HG02884 (cell line): ENCODE data around the gene STK33.

Source experiments
- ATAC-seq: cut with Tn5 transposase; IDR thresholded peaks from one replicate; pipeline ENCODE4 v1.9.1; 2021; ENCODE audit warnings: mild to moderate bottlenecking, moderate library complexity; ENCODE audit not compliant: unreplicated experiment

Gene STK33

DNA sequence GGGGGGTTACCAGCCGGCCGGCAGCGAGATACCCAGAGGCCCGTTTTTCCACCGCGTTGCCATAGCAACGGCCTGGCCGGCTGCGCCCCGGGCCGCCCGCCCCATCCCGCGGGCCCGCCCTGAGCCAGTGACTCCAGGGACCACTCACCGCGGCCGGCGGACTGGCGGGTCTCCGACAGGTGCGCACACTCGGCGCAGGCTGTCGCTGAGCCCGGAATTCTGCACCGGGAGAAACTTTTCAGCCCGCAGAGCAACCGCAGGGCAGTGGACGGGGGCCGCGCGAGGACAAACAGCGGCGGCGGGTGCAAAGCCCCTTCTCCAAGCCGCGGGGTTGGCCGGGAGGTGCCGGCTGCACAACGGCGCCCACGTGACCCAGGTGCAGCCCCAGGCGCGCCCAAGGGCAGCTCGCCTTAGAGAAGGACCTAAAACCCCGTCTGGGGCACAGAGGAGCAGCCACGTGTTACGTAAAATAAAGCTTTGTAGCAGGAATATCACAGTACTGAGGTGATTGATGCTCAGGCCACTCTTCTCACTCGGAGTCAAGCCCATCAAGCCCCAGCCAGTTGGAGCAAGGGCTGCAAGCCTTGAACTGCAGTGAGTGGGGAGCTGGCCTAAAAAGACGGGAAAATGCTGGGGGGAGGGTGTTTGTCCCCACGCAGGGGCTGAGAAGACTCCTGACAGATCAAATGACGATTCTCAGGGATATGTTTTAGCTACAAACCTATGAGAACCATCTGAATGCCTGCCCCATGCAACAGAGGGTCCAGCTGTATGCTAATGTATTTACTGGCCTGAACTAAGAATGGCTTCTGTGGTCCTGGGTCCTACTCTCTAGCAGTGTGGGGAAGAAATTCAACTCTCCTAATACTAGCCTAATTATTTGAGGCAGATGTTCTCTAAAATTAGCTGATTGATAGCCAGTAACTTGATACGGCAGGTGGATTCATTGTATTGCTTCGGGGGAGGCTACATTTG is at the start of gene STK33:
STK33 (minus strand) TSS at position 294 of the 975 bp plus-strand sequence. CDS start 119,323 bp downstream, outside the sequence.
- peak; percentile 90 for ATAC-seq

GRCh38 chr11:8642196-8642841 is 48.3 kb upstream of the STK33 start:
- no peak for ATAC-seq

DNA sequence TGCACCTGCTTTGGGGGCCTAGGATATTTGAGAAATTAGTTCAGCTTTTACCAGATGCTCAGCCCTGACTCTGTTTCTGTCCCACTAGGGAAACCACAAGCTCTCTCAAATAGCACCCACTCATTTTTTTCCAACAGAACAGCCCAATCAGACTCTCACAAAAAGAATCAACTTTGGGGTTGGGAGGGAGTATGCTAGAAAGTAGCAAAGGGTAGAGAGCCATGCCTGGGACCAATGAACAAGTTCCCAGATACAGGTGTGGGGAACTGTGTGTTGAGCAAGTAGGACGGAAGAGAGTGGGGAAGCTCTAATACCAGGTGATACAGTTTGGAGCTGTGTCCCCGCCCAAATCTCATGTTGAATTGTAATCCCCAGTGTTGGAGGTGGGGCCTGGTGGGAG is 47.3 kb upstream of the STK33 start:
- no peak for ATAC-seq

DNA sequence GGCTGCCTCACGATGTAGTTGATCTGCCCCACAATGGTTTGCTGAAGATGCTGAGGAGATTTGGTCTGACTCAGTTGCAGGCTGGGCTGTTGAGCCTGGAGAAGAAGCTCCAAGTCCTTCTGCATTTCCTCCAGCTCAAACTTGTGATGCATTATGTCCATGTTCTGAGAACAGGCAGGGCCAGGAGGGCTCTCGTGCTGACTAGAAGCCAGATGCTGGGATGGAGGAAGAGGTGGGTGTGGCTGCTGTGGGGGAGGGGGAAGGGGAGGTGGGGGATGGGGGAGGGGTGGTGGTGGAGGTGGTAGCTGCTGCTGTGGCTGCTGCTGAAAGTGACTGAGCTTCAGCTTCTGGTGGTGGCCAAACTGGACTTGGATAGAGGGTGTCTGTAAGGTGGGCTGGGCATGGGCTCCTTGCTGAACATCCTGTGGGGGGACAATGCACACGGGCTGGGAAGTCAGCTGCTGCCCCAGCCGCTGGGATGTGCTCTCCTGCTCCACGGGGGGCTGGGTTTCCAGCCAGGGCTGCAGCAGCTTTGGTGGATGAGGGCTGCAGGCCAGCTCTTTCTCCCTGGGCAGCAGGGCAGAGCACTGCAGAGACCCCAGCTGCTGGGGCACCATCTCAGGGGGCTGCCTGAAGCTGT is 46.4 kb upstream of the STK33 start:
- no peak for ATAC-seq

DNA sequence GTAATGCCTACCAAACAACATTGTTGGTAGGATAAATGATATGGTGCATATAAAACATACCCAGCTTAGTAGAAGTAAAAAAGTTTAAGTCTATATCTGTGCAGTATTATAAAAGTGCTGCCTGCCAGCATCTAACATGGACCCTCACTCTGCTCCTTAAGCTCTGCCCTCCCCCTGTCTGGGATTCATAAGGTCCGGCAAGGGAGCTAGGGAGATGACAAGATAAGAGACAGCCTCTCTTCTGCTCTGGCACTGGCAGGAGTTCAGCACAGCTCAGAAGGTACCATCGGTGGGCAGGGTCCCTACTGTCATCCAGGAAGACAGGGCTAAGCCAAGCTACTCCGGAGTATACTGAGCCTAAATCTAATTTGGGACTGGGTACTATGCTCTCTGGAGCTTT is 45.6 kb upstream of the STK33 start:
- no peak for ATAC-seq

GRCh38 chr11:8638300-8638699 is 44.3 kb upstream of the STK33 start:
- no peak for ATAC-seq

GRCh38 chr11:8636127-8636526 is 42.1 kb upstream of the STK33 start:
- ATAC-seq, result no peak

DNA sequence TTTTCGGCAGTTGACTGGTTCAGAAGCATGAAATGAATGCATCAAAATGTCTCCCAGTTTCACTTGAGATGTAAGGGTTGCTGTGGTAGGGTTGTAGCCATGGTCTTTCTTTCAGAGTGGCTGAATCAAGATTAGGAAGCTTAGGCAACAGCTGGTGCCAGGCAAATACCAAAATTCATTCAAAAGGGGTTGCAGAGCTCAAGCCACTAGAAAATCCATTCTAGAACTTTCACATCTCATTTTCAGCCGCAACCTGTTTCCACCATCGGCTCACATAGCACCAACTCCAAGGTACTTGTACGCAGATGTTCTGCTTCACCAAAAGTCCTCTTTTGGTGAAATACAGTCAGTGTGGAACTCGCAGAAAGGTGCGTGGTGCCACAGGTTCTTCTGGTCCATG is 40.5 kb upstream of the STK33 start:
- no peak for ATAC-seq

DNA sequence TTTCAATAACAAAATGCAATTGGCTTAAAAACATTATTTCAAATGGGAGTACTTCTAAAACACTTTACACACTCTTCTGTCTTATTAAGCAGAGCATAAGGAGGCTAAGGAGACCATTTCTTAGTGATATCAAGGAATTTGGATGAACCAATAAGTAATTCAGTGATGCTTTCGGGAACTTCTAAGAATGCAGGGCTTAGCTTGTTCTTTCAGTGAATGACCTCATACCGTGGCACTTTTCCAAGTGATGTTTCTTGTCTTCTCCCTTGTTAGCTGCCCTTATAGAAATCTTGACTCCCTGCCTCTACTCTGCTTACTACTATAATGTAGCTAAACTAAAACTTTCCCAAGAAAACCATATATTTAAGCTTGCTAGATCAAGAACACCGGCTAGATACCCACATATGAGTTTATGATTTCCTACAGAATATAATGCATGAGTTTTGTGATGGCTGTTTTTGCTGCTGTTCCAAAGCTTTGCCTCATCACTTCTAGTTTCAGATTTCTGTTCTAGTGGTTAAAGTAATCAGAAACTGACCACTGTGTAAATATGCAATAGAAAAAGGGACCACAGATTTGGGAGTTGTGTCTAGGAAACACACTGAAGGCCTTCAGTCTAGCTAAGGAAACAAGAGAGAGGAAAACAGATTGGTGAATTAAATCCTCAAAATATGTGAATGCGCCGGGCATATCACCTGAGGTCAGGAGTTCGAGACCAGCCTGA is 37.5 kb upstream of the STK33 start:
- no peak for ATAC-seq

- ATAC-seq, result no peak
These were observed 30.7 kb upstream of the STK33 start for GRCh38 chr11:8624698-8625097.

DNA sequence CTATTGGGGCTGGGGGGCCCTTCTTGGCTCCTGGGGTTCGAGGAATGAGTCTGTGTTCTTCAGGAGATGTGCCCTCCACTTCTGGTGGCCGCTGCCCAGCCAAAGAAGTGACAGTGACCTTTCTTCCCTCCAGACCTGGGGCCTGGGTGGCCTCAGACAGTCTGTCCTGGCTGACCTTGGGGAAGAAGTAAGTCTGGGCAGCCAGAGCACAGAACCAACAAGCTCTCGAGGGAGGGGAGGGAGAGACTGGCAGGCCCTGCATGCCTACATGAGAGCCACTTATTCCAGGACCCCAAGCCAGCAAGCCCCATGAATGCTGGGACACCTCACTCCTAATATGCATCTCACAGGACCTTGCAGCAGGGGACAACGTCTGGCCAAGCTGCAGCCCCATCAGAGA is 27.1 kb upstream of the STK33 start:
- no peak for ATAC-seq

- no peak for ATAC-seq
These were observed 23.0 kb upstream of the STK33 start for GRCh38 chr11:8617063-8617462.

DNA sequence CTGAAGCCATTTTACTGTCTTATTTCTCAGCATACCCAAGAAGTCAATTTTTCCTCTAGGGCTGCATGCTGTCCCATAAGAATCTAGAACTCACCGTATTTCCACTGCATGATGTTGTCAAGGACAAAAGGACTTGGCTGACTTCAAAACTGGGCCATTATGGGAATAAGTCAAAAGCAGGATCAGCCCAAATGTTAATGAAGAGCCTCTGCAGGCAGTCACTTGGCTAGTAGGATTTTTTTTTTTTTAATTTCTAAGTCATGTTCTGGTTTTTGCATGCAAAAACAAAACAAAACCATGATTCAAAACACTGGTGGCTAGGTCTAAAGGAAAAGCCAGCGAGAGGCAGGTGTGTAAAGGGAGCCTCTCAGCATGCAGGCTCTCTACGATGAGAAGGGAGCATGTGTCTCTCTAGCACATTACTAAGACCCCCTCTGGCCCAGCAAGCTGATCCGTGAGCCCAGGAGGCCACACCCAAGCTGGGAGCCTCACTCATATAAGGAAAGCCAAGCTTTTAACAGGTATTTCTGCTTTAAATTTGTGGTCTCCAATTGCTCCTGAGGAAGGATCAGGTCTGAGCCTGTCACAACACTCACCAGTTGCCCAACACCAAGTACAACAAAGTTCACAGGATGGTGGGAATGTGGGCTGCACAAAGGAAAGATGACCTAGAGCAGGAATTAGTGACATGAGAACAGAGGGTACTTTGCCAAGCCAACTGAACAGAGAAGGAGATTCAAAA is 21.4 kb upstream of the STK33 start:
- no peak for ATAC-seq

DNA sequence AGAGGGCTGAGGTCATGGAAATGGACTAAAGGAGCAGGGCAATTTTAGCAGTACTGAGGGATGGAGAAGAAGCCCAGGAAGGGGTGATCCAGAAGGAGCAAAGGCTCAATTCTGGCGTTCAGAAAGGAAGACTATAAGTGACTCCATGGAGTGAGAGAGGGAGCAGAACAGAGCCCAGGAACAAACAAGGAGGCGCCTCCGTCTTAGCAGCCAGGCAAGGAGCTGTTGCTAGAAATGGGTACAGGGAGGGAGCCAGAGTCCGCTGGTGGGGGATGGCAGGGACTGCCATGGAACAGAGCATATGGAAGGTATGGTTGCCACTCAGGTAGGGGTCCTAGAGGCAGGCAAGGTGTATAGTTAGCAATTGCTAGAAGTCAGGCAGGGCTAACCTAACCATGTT is 20.5 kb upstream of the STK33 start:
- ATAC-seq, result no peak

DNA sequence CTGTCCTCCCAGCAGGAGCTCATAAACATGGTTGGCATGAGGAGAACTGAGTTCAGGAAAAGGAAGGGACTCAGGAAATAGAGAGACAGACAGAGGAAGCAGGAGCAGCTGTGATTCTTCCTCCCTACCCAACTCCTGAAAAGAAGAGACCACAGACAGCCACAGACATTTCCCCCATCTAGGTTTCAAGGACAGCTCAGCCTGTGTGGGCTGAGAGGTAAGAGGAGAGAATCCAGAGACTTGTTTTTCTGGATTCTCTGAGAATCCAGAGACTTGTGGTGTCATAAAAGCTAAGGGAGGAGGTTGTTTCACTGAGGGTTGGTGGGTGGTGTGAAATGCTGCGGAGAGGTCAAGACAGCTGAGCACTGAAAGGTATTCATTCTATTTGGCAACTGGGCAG is 19.0 kb upstream of the STK33 start:
- ATAC-seq, result no peak

DNA sequence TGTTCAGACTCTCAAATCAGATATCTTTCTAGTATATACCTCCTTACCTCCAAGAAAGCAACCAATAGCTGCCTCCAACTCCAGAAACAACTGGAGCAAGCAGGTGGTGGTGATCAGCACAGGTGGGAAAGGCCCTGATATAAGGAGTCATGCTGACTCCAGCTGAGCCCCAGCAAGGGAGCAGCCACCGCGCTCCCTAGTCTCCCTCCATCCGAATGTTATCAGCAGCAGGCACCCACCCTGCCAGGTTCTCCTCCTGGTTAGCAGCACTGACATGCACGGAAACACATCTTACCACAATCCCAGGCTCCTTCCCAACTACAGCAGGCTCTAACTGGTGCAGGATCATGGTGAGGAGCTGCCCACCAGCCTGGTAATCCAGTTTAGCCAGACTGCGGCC is 18.5 kb upstream of the STK33 start:
- no peak for ATAC-seq

DNA sequence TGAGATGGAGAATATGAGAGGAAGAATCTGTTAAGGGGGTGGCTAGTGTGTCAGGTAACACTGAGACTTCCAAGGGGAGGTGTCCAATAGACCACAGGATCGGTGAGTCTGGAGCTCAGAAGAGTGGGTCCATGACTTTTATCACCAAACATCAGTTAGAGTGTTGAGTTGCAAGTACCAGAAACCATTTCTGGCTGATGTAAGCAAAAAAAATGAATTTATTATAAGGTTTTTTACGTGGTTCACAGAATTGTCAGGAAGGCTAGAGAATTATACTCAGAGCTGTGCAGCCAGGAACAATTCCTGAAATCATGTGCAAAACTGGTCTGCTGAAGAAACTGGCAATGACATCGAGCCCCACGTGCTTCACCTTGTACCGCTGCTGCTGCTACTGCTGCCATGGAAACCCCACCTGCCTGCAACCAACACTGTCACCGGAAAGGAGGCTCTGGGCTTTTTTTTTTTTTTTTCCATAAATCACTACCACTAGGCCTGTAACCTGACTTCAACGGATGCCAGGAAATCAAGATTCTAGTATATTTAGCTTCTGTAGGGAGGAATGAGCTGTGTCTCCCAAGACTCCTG is 16.6 kb upstream of the STK33 start:
- no peak for ATAC-seq

DNA sequence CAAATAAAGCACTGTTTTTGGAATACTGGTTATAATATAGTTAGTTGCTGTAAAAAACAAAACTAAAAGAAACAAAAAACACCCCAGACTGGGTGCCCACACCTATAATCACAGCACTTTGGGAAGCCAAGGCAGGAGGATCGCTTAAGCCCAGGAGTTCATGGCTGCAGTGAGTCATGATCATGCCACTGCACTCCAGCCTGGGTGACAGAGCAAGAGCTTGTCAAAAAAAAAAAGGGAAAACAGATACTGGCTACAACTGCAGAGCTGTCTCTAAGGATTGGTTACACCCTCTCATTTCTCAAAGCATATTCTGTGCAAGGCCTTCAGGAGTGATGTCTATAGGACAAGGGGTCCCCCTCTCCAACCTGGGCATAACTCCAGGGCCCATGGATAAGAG is 14.6 kb upstream of the STK33 start:
- no peak for ATAC-seq

DNA sequence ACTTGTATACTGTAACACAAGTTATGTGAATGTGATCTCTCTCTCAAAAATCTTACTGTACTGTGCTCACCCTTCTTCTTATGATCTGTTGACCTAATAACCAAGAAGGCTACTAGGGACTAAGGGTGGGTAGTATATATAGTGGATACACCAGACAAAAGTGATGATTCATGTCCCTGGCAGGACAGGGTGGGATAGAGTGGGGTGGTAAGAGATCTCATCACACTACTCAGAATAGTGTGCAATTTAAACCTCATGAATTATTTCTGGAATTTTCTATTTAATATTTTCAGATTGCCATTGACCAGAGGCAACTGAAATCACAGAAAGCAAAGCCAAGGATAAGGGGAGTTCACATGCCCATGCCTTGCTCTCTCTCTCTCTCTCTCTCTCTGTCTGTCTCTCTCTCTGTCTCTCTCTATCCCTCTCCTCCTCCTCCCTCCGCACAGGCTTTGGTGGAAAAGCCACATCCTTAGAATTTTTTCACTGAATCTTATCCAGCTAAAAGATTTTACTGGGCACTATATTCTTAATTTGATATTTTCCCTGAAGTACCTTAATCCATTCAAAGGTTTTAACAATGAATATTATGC is 12.0 kb upstream of the STK33 start:
- no peak for ATAC-seq
